ENCODE measurements around the gene SCPEP1.

- TF ChIP-seq CTCF (IDR thresholded peaks at IDR 0.05) = no peak
- no peak for TF ChIP-seq POLR2A (IDR thresholded peaks at IDR 0.05)
These were observed 57.1 kb downstream of the SCPEP1 start for GRCh38 chr17:57034807-57035754.
